Activated naive CD4-positive, alpha-beta T cell treated with anti-CD3 and anti-CD28 coated beads, Interleukin-2, amount 10 ng/mL, durations not matched to agents 7 days and 5 days (primary cell): ENCODE measurements around the gene SMPD2.
A peak's percentile ranks its signal among the peaks of the same experiment; 100 is the strongest.

Experiments
- CTCF ChIA-PET: fragments of 350-600 bp; sonication (Branson Sonifier 250); formaldehyde crosslinking; loops from one replicate; lab custom pipeline; 2021; ENCODE audit warnings: antibody characterized with exemption; lab: Charles Lee
- DNase-seq: peaks from one replicate; pipeline ENCODE4 v3.0.0-alpha.2; 2020
- H3K27ac Mint-ChIP-seq: one replicate; pipeline ENCODE4 v1.8.0; 2021; ENCODE audit warnings: mild to moderate bottlenecking, moderate library complexity, mixed read lengths
- H3K27me3 Mint-ChIP-seq: one replicate; pipeline ENCODE4 v1.8.0; 2021; ENCODE audit warnings: mild to moderate bottlenecking, mixed read lengths
- H3K36me3 Mint-ChIP-seq: one replicate; pipeline ENCODE4 v1.8.0; 2021; ENCODE audit warnings: mixed read lengths
- H3K4me1 Mint-ChIP-seq: one replicate; pipeline ENCODE4 v1.8.0; 2021; ENCODE audit warnings: mixed read lengths
- H3K4me3 Mint-ChIP-seq: one replicate; pipeline ENCODE4 v1.8.0; 2021; ENCODE audit warnings: mild to moderate bottlenecking, moderate library complexity, mixed read lengths
- H3K9me3 Mint-ChIP-seq: one replicate; pipeline ENCODE4 v1.8.0; 2021; ENCODE audit warnings: mixed read lengths

SMPD2 gene

GRCh38 chr6:109491207-109491938 lies 50.8 kb downstream of the SMPD2 start:
- CTCF ChIA-PET: interaction anchor here (1.0 to 1.8 kb wide), 10 partner anchors 9 to 109 kb away, joined by 3 to 9 read pairs (median 4); partner anchors contain the start of genes CD164 and MICAL1
- Mint-ChIP-seq H3K4me3 (no peak overlapping the region), H3K27ac (peak overlapping the region; percentile 82)

More at GRCh38 chr6:109491207-109491938, 50.8 kb downstream of the SMPD2 start:
- Mint-ChIP-seq H3K36me3 (no peaks in the 10 kb centered on the region), H3K27me3 (peaks cover 7% of the 10 kb centered on the region), H3K9me3 (no peaks in the 10 kb centered on the region), H3K4me1 (peaks cover 30% of the 10 kb centered on the region)
- peak; percentile 36 for DNase-seq
